Retinal pigment epithelial cell (primary cell): Measurements from ENCODE around the gene KNDC1.

ENCODE experiments used
- DNase-seq: peaks from one replicate; pipeline ENCODE4 v3.0.0-alpha.2; 2010; ENCODE audit warnings: low read depth
- H3K4me3 ChIP-seq: 2 replicates; pipeline ENCODE4 v1.5.1; 2011; ENCODE audit warnings: mild to moderate bottlenecking, low read length, control low read depth, moderate library complexity
- TF ChIP-seq, protein P1 (sequence below): conservative IDR thresholded peaks from 2 replicates; pipeline ENCODE4 v1.5.1; 2011; ENCODE audit warnings: low read depth, low read length, control low read depth, inconsistent platforms

Gene KNDC1

DNA sequence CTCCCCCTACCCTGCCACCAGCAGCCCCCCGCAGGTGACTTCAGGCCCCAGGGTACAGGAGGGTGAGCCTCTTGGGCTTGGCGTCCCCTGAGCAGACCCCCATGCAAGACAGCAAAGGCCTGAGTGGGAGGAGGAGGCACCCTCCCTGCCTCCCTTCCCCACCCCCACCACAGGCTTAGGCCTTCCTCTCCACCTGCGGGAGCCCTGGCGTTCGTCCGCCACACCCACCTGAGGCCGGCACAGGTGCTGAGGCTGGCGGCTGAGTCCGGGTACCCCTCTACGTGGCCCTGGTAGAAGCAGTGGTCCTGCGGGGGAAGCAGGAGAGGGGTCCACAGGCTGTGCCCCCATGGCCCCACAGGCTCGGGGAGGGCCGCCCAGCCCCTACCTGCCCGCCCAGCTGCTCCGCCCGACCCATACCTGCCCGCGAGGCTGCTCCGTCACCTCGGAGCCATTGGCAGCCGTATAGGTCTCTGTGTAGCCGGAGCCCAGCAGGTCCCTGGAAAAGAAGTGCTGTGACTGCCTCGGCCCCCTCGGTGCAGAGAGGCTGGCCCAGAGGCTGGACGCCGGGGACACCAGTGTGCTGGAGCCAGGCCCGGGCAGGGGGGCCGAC, 113.6 kb downstream of the KNDC1 start:
- DNase-seq = no peak
- H3K4me3 ChIP-seq = no peak overlapping the region
- TF ChIP-seq, protein P1, sequence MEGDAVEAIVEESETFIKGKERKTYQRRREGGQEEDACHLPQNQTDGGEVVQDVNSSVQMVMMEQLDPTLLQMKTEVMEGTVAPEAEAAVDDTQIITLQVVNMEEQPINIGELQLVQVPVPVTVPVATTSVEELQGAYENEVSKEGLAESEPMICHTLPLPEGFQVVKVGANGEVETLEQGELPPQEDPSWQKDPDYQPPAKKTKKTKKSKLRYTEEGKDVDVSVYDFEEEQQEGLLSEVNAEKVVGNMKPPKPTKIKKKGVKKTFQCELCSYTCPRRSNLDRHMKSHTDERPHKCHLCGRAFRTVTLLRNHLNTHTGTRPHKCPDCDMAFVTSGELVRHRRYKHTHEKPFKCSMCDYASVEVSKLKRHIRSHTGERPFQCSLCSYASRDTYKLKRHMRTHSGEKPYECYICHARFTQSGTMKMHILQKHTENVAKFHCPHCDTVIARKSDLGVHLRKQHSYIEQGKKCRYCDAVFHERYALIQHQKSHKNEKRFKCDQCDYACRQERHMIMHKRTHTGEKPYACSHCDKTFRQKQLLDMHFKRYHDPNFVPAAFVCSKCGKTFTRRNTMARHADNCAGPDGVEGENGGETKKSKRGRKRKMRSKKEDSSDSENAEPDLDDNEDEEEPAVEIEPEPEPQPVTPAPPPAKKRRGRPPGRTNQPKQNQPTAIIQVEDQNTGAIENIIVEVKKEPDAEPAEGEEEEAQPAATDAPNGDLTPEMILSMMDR = no peak

DNA sequence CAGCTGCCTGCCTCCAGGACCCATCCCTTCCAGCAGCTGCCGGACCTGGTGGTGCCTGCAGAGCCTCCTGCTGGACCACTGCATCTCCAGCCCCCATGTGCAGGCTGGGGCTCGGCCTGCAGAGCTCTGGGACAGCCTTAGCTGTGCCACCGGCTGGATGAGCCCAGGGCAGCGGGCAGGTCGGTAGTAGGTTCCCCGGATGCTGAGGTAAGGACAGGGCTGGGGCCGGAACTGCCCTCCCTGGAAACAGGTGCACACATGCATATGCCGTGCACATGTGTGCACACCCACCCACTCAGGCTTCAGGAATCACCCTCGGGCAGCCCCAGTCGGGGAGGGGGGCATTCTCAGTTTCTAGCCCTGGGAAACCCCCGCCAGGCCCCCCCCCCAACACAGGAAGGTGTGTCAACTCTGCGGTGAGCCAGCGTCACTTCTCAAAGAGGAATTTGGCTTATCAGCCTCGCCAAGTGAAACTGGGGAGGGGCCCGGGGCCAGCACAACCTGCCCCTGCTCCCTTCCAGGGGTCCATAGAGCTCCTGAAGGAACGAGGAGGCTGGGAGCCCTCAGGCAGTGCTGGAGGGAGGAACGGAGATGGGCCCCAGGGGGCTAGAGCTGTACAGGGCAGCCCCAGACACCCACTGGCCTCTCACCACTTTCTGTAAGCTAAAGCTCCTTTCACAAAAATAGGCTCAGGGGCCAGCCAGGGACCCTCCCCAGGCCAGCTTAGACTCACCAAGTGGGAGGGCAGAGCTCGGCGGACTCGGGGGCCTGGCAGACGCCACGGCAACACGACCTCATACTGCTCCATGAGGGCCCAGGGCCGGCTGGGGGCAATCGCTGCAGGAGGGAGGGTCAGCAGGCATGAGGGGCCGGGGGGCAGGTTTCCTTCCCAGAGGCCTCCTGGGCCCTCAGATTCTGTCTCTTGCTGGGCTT, 115.0 kb downstream of the KNDC1 start:
- TF ChIP-seq, protein P1 = no peak
- no peak for DNase-seq
- peak overlapping the region; percentile 31 for H3K4me3 ChIP-seq

- DNase-seq = no peak
- peak overlapping the region; percentile 31 for H3K4me3 ChIP-seq
- TF ChIP-seq, protein P1 = no peak
These were observed 115.7 kb downstream of the KNDC1 start for GRCh38 chr10:133275684-133276092.
